ENCODE measurements around the gene ELL2.

ELL2 gene

GRCh38 chr5:95956900-95957293 is 4.8 kb downstream of the ELL2 start:
- no peak overlapping the region for H3K4me2 ChIP-seq (ENCODE audit: low read length)
- H3K9me3 ChIP-seq (ENCODE audit: control insufficient read depth, low read length): no peaks in the 10 kb centered on the region
- H3K9ac ChIP-seq: no peak overlapping the region
- H3K27ac ChIP-seq: no peak overlapping the region
- peaks cover 29% of the 10 kb centered on the region for H3K79me2 ChIP-seq
- no peaks in the 10 kb centered on the region for H3K27me3 ChIP-seq (ENCODE audit: control insufficient read depth, insufficient read depth, low read length)
- H3K4me3 ChIP-seq (ENCODE audit: low read depth, low read length): no peak overlapping the region
- TF ChIP-seq CTCF (IDR thresholded peaks at IDR 0.05): no peak
- no peaks in the 10 kb centered on the region for H3K36me3 ChIP-seq (ENCODE audit: control insufficient read depth, insufficient read depth, low read length)
- H3K4me1 ChIP-seq: peaks cover 11% of the 10 kb centered on the region
- no peak overlapping the region for H2AFZ ChIP-seq

- peak overlapping the region; percentile 18 for H3K4me2 ChIP-seq (ENCODE audit: low read length)
- H3K4me3 ChIP-seq (ENCODE audit: low read depth, low read length): no peak overlapping the region
- no peak for TF ChIP-seq CTCF (IDR thresholded peaks at IDR 0.05)
- H3K4me1 ChIP-seq: peaks cover 11% of the 10 kb centered on the region
- H3K27me3 ChIP-seq (ENCODE audit: control insufficient read depth, insufficient read depth, low read length): no peaks in the 10 kb centered on the region
- H3K9me3 ChIP-seq (ENCODE audit: control insufficient read depth, low read length): no peaks in the 10 kb centered on the region
- peaks cover 33% of the 10 kb centered on the region for H3K79me2 ChIP-seq
- no peak overlapping the region for H2AFZ ChIP-seq
- H3K9ac ChIP-seq: no peak overlapping the region
- no peaks in the 10 kb centered on the region for H3K36me3 ChIP-seq (ENCODE audit: control insufficient read depth, insufficient read depth, low read length)
- H3K27ac ChIP-seq: no peak overlapping the region
These were observed 5.4 kb downstream of the ELL2 start for GRCh38 chr5:95956021-95956899.

- Histone ChIP-seq H2AFZ (no peak overlapping the region), H3K27me3 (ENCODE audit: control insufficient read depth, insufficient read depth, low read length) (no peaks in the 10 kb centered on the region), H3K9me3 (ENCODE audit: control insufficient read depth, low read length) (no peaks in the 10 kb centered on the region), H3K36me3 (ENCODE audit: control insufficient read depth, insufficient read depth, low read length) (no peaks in the 10 kb centered on the region), H3K9ac (no peak overlapping the region), H3K4me3 (ENCODE audit: low read depth, low read length) (no peak overlapping the region), H3K79me2 (peaks cover 38% of the 10 kb centered on the region), H3K4me1 (peaks cover 11% of the 10 kb centered on the region), H3K27ac (no peak overlapping the region), H3K4me2 (ENCODE audit: low read length) (no peak overlapping the region)
- no peak for TF ChIP-seq CTCF (IDR thresholded peaks at IDR 0.05)
These were observed 6.9 kb downstream of the ELL2 start for GRCh38 chr5:95954716-95955115.

- Histone ChIP-seq H2AFZ (no peak overlapping the region), H3K79me2 (peaks cover 35% of the 10 kb centered on the region), H3K27ac (no peak overlapping the region), H3K4me2 (ENCODE audit: low read length) (no peak overlapping the region), H3K9ac (no peak overlapping the region), H3K4me1 (peaks cover 8% of the 10 kb centered on the region), H3K27me3 (ENCODE audit: control insufficient read depth, insufficient read depth, low read length) (no peaks in the 10 kb centered on the region), H3K36me3 (ENCODE audit: control insufficient read depth, insufficient read depth, low read length) (no peaks in the 10 kb centered on the region), H3K9me3 (ENCODE audit: control insufficient read depth, low read length) (no peaks in the 10 kb centered on the region), H3K4me3 (ENCODE audit: low read depth, low read length) (no peak overlapping the region)
- no peak for TF ChIP-seq CTCF (IDR thresholded peaks at IDR 0.05)
These were observed 8.5 kb downstream of the ELL2 start for GRCh38 chr5:95953021-95953702.

Data from parathyroid adenoma (tissue), 2 donors.